Peyer's patch (tissue), 4 donors: ENCODE data around the gene TACC2. TPM values are rescaled to one million over a fixed set of nuclear protein-coding genes. Genes with fewer than 3 reads are reported as not detected.
"Not testable (repeated sequence)": the region's sequence is repeated elsewhere in the genome, so short reads cannot be mapped to it uniquely, and the experiment has no call there.

ENCODE experiments used
- DNase-seq, 3 donors: peaks; one replicate each; pipeline ENCODE4 v3.0.0-alpha.2; 2017 to 2019
- H3K27ac ChIP-seq, 4 donors: fragments of 200-600 bp; sonication (generic); one replicate each; pipeline ENCODE4 v1.5.1; 2016 to 2019
- H3K27me3 ChIP-seq, 2 donors: fragments of 200-600 bp; sonication (generic); one replicate each; pipeline ENCODE4 v1.5.1; 2019
- H3K36me3 ChIP-seq, 3 donors: fragments of 200-600 bp; sonication (generic); one replicate each; pipeline ENCODE4 v1.5.1; 2016 to 2019
- H3K4me1 ChIP-seq, 4 donors: fragments of 200-600 bp; sonication (generic); one replicate each; pipeline ENCODE4 v1.5.1; 2016 to 2019
- H3K4me3 ChIP-seq, 4 donors: fragments of 200-600 bp; sonication (generic); 1 replicate in 3 of 4; 2 replicates in 1 of 4; pipeline ENCODE4 v1.5.1; 2016 to 2019; ENCODE audit warnings: mild to moderate bottlenecking in 1 of 4
- H3K9me3 ChIP-seq, 4 donors: fragments of 200-600 bp; sonication (generic); one replicate each; pipeline ENCODE4 v1.5.1; 2016 to 2019; ENCODE audit warnings: mild to moderate bottlenecking in 1 of 4
- POLR2A ChIP-seq, 2 donors: fragments of 450-650 bp; IDR thresholded peaks; one replicate each; pipeline ENCODE4 v1.5.1; 2017; ENCODE audit warnings: antibody characterized with exemption in 2 of 2, mild to moderate bottlenecking in 2 of 2, moderate library complexity in 2 of 2
- total RNA-seq, 4 donors: library from RNA; depleted of rRNA; stranded (reverse); fragments of >200 nt; gene quantifications; one replicate each; pipeline ENCODE4 v1.1.0, GENCODE V29; 2016
- TF ChIP-seq, protein P1 (sequence below), 6 experiments: fragments of 450-650 bp in 4 of 6; fragments of 200-600 bp in 2 of 6; sonication (generic) in 1 of 6; IDR thresholded peaks; one replicate each; pipeline ENCODE4 v1.5.1; 2017 to 2019; ENCODE audit warnings: antibody characterized with exemption in 6 of 6, mild to moderate bottlenecking in 3 of 6, moderate library complexity in 1 of 6

The TACC2 gene
- total RNA-seq, 4 donors from 2014 or later = 91.6 to 140 (median 109) TPM

DNA sequence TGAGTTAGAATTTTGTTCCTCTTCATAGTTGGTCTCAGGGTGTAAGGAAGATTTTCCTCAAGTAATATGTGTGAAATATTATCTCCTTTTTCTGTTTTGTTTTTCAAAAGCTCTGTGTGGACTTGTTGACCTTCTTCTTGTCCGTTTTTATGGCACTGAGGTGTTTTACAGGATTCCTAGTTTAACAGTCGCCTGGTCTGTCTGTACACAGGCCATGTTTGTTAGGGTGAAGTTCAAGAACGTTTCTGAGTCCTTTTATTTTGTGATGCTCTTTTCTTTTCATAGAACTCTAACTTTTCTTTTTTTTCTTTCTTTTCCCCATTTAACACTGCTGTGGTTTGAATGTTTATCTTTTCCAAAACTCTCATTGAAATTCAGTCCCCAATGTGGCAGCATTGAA, 18.5 kb downstream of the TACC2 start:
- Histone ChIP-seq H3K9me3 (no peaks in the 10 kb centered on the region), H3K4me1 (no peaks in the 10 kb centered on the region), H3K27me3 (no peaks in the 10 kb centered on the region), H3K27ac (no peak overlapping the region), H3K4me3 (no peak overlapping the region), H3K36me3 (no peaks in the 10 kb centered on the region)
- TF ChIP-seq POLR2A (IDR thresholded peaks at IDR 0.05) = no peak
- TF ChIP-seq, protein P1, sequence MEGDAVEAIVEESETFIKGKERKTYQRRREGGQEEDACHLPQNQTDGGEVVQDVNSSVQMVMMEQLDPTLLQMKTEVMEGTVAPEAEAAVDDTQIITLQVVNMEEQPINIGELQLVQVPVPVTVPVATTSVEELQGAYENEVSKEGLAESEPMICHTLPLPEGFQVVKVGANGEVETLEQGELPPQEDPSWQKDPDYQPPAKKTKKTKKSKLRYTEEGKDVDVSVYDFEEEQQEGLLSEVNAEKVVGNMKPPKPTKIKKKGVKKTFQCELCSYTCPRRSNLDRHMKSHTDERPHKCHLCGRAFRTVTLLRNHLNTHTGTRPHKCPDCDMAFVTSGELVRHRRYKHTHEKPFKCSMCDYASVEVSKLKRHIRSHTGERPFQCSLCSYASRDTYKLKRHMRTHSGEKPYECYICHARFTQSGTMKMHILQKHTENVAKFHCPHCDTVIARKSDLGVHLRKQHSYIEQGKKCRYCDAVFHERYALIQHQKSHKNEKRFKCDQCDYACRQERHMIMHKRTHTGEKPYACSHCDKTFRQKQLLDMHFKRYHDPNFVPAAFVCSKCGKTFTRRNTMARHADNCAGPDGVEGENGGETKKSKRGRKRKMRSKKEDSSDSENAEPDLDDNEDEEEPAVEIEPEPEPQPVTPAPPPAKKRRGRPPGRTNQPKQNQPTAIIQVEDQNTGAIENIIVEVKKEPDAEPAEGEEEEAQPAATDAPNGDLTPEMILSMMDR (IDR thresholded peaks at IDR 0.05) = no peak
- DNase-seq = no peak

DNA sequence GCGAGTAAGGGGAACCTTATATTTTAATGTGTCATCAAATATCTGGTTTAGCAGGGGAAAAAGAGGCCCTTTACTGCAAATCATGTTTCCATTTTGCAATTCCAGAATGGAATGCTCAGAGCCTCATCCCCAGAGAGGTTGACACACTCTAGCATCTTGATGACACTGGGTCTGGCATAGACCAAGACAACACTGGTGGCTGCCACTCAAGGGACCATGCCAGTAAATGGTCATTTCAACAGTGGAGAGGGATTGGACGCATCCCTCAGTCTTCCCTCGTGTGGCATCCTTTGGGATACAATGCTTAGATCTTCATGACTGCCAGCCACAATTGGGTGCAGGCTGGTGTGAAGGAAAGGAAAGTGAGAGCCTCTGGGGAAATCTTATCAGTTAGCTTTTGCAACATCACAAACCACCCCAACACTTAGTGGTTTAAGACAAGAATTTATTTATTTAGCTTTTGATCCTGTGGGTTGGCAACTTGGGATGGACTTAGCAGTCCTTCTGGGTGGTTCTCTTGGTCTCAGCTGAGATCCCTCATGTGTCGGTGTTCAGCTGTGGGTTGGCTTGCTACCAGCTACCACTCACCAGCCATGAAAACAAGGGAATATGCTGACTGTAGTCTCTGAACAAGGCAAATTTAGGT, 21.6 kb downstream of the TACC2 start:
- peak in 1 of 3 donors; percentile 5 for DNase-seq
- H3K27ac ChIP-seq = no peak overlapping the region
- no peaks in the 10 kb centered on the region for H3K4me1 ChIP-seq
- TF ChIP-seq, protein P1 (IDR thresholded peaks at IDR 0.05) = no peak
- no peak for TF ChIP-seq POLR2A (IDR thresholded peaks at IDR 0.05)
- H3K9me3 ChIP-seq = no peaks in the 10 kb centered on the region
- no peaks in the 10 kb centered on the region for H3K27me3 ChIP-seq
- H3K4me3 ChIP-seq = no peak overlapping the region
- no peaks in the 10 kb centered on the region for H3K36me3 ChIP-seq

DNA sequence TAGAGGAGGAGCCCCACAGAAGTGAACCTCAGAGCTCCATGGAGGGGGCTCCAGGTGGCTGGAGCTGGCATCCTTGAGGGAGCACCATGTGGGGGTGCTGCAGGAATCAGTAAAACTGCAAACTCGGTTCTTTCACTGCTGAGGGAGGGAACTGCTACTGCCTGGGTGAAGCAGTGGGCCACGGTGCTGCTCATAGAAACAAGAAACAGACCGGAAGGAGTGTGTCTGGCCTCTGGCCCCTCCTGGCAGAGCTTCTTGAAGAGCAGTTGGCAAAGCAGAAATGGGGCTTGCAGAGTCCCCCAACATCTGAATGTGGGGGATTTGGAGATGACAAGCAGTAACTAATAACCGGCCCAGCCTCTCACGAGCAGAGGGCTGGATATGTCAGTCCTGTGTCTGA, 23.8 kb downstream of the TACC2 start:
- TF ChIP-seq, protein P1 (IDR thresholded peaks at IDR 0.05) = no peak
- TF ChIP-seq POLR2A (IDR thresholded peaks at IDR 0.05) = no peak
- Histone ChIP-seq H3K27me3 (no peaks in the 10 kb centered on the region), H3K4me3 (no peak overlapping the region), H3K36me3 (no peaks in the 10 kb centered on the region), H3K9me3 (no peaks in the 10 kb centered on the region), H3K4me1 (no peaks in the 10 kb centered on the region), H3K27ac (no peak overlapping the region)
- no peak for DNase-seq

DNA sequence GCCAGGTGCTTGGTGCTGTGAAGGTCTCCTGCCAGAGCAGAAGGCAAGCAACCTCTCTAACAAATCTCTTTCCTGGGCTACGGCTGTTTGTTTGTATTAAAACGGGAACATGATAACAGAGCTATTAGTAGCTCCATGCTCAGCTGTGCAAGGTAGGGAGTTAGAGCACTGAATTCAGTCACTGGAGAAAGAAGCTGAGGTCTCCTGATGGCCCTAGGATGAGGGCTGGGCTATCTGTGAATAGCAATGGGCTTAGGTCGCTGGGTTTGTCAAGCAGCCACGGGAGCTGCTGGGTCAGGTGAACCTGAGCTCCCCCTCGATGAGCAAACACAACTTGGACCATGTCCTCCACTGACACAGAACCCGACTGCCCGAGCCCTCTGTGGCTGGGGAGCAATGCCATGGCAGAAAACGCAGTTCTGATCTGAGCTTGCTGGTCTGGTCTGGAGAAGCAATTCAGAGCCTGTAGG, 24.4 kb downstream of the TACC2 start:
- Histone ChIP-seq H3K4me3 (no peak overlapping the region), H3K9me3 (no peaks in the 10 kb centered on the region), H3K36me3 (no peaks in the 10 kb centered on the region), H3K27ac (no peak overlapping the region), H3K4me1 (no peaks in the 10 kb centered on the region), H3K27me3 (no peaks in the 10 kb centered on the region)
- TF ChIP-seq POLR2A (IDR thresholded peaks at IDR 0.05) = no peak
- TF ChIP-seq, protein P1 (IDR thresholded peaks at IDR 0.05) = no peak
- DNase-seq = no peak

DNA sequence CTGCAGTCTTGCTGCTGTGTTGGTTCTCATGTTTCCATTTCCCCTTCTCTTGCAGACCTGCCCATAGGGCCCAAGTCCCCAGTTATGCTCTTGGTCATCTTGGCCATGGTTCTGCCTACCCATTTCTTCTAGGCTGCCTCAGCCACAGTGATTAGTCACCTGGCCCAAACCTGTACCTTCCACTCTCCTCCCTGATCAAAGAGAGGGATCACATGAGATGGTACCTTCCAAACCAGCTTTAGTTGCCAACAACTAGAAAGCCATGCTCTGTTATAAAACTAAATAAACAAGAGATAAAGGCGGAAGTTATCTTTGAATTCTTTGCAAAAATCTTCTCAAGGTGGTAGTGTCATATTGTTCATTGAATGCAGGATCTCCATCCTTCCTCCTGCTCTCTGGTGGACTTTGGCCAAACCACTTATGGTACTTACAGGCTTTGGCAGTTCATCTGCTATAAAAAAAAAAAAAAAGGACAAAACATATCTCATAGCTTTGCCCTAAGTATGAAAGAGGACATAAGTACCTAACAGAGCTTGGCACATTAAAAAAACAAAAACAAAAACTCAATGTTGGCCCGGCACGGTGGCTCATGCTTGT, 25.8 kb downstream of the TACC2 start:
- Histone ChIP-seq H3K36me3 (no peaks in the 10 kb centered on the region), H3K4me3 (no peak overlapping the region), H3K27me3 (no peaks in the 10 kb centered on the region), H3K9me3 (no peaks in the 10 kb centered on the region), H3K27ac (peak overlapping the region in 2 of 4 donors; percentile 50 to 65), H3K4me1 (no peaks in the 10 kb centered on the region)
- peak in 1 of 3 donors; percentile 58 for DNase-seq
- TF ChIP-seq, protein P1 (IDR thresholded peaks at IDR 0.05) = no peak
- TF ChIP-seq POLR2A (IDR thresholded peaks at IDR 0.05) = no peak

DNA sequence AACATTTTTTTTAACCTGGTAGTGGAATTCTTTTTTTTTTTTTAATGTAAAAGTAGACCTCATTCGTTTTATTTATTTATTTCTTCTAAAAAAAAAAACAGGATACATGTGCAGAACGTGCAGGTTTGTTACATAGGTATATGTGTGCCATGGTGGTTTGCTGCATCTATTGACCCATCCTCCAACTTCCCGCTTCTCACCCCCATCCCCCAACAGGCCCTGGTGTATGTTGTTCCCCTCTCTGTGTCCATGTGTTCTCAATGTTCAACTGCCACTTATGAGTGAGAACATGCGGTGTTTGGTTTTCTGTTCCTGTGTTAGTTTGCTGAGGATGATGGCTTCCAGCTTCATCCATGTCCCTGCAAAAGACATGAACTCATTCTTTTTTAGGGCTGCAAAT, 29.0 kb downstream of the TACC2 start:
- H3K27me3 ChIP-seq, H3K9me3 ChIP-seq, H3K36me3 ChIP-seq, DNase-seq, H3K4me3 ChIP-seq, H3K4me1 ChIP-seq: not testable (repeated sequence)
- peak overlapping the region in 3 of 4 donors; percentile 71 to 95 (median 92) for H3K27ac ChIP-seq
